Effector memory CD4-positive, alpha-beta T cell (primary cell): ENCODE measurements around the gene DDX31.

Source experiments
- DNase-seq, 3 donors: peaks; one replicate each; pipeline ENCODE4 v3.0.0-alpha.2; 2020
- H3K27ac ChIP-seq: 2 replicates; pipeline ENCODE4 v1.7.0; 2013; ENCODE audit warnings: mild to moderate bottlenecking, low read length, moderate library complexity; ENCODE audit not compliant: insufficient read depth, poor library complexity, severe bottlenecking
- H3K27me3 ChIP-seq: replicated peaks from 2 replicates; pipeline ENCODE4 v1.7.0; 2013; ENCODE audit warnings: mild to moderate bottlenecking, low read length; ENCODE audit not compliant: insufficient read depth, control insufficient read depth, poor library complexity, severe bottlenecking
- H3K36me3 ChIP-seq: 2 replicates; pipeline ENCODE4 v1.7.0; 2013; ENCODE audit warnings: mild to moderate bottlenecking, low read length, moderate library complexity; ENCODE audit not compliant: control insufficient read depth, insufficient read depth
- H3K4me1 ChIP-seq: 2 replicates; pipeline ENCODE4 v1.7.0; 2013; ENCODE audit warnings: low read length, mild to moderate bottlenecking; ENCODE audit not compliant: control insufficient read depth, insufficient read depth, poor library complexity, severe bottlenecking
- H3K4me3 ChIP-seq: 2 replicates; pipeline ENCODE4 v1.7.0; 2013; ENCODE audit warnings: low read length, low read depth, mild to moderate bottlenecking; ENCODE audit not compliant: insufficient read depth, poor library complexity, severe bottlenecking
- H3K9me3 ChIP-seq: 2 replicates; pipeline ENCODE4 v1.7.0; 2013; ENCODE audit warnings: mild to moderate bottlenecking, low read length, moderate library complexity; ENCODE audit not compliant: control insufficient read depth

Gene DDX31

GRCh38 chr9:132547052-132547431 lies 122.7 kb downstream of the DDX31 start:
- no peak for DNase-seq
- Histone ChIP-seq H3K27ac (no peak overlapping the region), H3K36me3 (no peaks in the 10 kb centered on the region), H3K4me1 (no peaks in the 10 kb centered on the region), H3K4me3 (no peak overlapping the region), H3K9me3 (no peaks in the 10 kb centered on the region), H3K27me3 (peaks cover 11% of the 10 kb centered on the region)

DNA sequence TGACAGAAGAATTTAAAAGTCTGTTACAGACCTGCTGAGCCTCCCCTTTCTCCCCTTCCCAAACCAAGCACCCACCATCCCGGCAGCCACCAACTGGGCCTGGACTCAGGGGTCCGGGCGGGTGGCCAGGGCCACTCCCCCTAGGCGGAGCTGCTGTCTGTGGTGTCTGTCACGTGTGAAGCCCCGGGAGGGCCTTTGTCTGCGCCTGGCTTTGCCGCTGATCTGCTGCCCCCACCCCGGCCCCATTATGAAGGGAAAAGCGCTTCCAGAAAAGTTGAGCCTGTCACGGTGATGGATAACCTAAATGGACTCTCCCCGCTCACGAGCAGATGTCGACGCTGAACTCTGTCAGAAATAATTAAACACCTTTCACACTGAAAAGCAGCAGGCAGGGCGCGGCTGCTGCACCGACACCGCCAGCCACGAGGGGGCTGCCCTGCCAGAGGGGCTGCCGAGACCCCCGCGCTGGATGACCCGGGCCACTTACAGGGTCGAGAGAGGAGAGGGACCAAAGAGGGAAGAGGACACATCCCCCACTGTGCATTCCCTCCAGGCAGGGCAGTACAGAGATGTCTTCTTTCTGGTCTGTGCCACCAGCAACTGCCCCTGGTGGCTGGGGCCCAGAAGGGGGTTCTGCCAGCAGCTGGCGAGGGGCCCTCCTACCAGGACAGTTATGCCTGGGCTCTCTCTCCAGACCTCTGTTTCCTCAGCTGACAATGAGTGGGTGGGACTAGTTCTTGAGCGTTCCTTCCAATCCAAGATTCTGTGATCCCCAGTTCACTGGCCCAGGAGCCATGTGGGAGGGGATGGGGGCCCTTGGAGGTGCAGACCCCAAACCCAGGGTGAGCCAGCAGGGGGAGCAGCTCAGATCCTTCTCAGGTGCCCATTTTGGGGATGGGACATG lies 123.4 kb downstream of the DDX31 start:
- no peak overlapping the region for H3K27ac ChIP-seq
- no peak overlapping the region for H3K4me3 ChIP-seq
- H3K9me3 ChIP-seq: no peaks in the 10 kb centered on the region
- H3K4me1 ChIP-seq: no peaks in the 10 kb centered on the region
- DNase-seq: no peak
- no peaks in the 10 kb centered on the region for H3K36me3 ChIP-seq
- H3K27me3 ChIP-seq: peaks cover 11% of the 10 kb centered on the region

DNA sequence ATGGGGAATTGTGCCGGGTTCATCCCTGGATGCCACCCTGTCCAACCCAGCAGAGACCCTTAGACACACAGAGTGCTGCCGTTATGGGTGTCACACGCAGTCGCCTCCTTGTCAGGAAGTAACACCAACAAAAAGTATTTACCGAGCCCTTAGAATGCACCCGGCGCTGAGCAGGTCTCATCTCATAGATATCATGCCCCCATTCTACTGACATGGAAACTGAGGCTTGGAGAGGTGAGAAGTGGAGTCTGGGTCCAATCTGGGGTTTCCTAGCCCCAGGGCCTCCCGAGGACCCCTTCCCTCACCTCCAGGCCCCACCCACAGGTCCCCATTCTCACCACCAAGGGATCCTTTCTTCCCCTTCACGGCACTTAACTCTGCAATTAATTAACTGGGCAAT lies 124.2 kb downstream of the DDX31 start:
- peaks cover 11% of the 10 kb centered on the region for H3K27me3 ChIP-seq
- no peak overlapping the region for H3K4me3 ChIP-seq
- DNase-seq: no peak
- H3K4me1 ChIP-seq: no peaks in the 10 kb centered on the region
- H3K36me3 ChIP-seq: no peaks in the 10 kb centered on the region
- no peaks in the 10 kb centered on the region for H3K9me3 ChIP-seq
- H3K27ac ChIP-seq: no peak overlapping the region

DNA sequence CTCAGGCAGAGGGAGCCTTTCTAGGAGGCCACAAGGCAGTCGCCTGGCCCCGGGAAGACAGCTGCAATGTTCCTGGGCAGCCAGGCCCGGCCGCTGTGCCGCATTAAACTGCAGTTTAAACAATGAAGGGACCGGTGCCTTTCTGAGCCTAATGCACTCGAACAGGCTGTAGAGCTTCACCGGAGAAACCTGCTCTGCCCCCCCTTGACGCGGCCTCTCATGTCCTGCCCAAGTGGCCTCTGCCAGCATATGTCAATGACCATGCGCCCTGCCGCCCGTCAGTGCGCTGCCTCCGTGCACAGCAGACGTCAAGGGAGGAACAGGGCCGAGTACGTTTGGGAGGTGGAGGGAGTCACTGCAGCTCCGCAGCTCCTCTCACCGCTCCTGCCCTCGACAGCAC lies 125.8 kb downstream of the DDX31 start:
- Histone ChIP-seq H3K9me3 (no peaks in the 10 kb centered on the region), H3K27me3 (peaks cover 11% of the 10 kb centered on the region), H3K4me3 (no peak overlapping the region), H3K27ac (no peak overlapping the region), H3K36me3 (no peaks in the 10 kb centered on the region), H3K4me1 (no peaks in the 10 kb centered on the region)
- DNase-seq: no peak

DNA sequence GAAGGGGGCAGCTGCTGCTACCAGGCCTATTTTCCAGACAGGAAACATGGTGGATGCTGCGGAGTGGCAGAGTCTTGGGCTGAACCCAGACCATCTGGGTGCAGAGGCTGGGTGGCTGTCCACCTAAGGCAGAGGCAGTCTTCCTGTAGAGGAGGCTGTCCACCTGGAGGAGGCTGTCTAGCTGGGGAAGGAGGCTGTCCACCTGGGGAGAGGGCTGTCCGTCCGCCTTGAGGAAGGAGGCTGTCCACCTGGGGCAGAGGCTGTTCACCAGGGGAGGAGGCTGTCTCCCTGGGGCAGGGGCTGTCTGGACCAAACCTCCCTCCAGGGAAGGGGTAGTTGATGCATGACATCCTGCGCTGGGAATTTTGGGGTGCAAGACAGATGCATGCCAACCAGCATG lies 126.5 kb downstream of the DDX31 start:
- DNase-seq: no peak
- no peaks in the 10 kb centered on the region for H3K36me3 ChIP-seq
- H3K4me3 ChIP-seq: no peak overlapping the region
- no peaks in the 10 kb centered on the region for H3K4me1 ChIP-seq
- H3K27ac ChIP-seq: no peak overlapping the region
- H3K9me3 ChIP-seq: no peaks in the 10 kb centered on the region
- peaks cover 11% of the 10 kb centered on the region for H3K27me3 ChIP-seq
